GM10847 (cell line): ENCODE data around the gene DNM3.

Experiments
- POLR2A ChIP-seq: IDR thresholded peaks from 2 replicates; pipeline ENCODE4 v1.6.1; 2011; ENCODE audit not compliant: insufficient read length; ENCODE audit errors: extremely low read depth

DNM3 gene

DNA sequence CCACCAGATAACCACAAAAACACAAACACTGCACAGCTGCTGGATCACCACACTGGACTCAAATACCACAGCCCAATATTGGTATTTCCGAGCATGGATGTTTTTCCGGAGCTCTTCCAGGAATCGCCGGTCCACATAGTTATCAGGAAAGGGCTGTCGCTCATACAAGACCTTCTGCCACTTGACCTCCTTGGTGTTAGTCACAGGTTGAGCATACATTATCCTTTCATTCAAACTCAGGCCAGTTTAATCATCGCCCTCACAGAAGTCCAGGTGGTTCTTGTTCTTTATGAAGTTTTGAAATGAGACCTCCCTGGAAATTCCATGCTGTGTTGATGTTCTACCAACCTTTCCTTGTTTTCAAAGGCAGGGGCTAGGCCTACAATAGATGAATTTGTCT lies 601.1 kb downstream of the DNM3 start:
- no peak for TF ChIP-seq POLR2A

DNA sequence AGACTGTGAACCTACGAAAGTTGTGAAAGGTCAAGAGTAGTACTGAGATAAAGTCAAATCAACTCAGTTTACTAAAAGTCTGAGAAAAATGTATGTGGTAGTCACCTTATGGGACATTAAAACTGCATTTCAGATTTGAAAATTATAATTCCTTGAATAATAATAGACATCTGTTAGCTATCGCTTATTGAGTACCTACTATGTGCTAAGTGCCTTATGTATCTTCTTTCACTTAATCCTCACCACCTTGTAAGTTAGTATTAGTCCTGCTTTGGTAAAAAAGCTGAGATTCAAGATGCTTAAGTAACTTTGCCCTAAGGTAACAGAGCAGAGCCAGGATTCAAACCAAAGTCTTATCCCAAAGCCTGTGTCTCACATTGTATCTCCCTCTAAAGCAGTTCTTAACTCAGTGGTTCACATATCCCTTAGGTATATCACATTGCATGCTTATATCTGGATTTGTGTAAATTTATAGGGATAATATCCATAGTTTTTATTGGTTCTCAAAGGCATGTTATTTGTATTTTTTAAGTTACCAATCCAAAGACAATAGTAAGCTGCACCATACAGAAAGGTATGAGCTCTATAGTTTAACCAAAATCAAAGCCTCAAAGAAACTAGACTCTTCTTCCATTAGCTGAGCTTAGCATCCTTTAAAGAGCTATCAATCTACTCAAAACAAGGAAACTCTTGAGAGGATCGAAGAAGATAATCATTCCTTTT lies 601.7 kb downstream of the DNM3 start:
- no peak for TF ChIP-seq POLR2A

DNA sequence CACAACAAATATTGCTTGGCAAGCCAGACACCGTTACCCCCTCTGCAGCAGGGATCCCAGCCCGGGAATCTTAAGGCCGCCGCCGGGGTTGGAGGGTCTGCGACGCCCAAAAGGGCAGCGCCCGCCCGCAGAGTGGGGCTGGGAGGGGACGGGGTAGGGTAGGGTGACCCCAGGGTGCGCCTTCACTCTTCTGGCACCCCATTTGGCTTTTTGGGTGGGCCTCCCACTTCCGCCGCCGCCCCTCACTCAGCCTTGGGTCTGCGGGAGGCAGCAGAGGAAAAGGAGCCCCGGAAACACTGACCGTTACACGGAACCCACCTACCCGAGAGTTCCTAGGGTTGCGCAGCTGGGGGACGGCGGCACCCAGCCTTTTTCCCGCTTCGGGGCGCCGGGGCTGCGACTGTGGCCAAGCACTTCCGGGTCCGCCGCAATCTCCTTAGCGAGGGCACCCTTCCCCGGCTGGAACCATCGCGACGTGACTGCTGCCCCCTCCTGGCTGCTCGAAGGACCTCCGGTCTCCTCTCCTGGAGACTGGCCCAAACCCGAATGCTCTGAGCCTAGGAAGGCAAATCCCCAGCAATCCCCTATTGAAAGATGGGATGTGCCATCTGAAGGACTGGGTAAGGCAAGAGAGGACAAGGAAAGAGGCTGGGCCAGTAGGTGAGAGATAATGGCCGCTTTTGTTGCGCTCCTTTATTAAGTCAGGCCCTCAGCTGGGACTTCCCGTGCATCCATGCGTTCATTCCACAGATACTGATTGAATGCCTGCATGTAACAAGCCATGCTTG lies 602.6 kb downstream of the DNM3 start, which contains the start of gene PIGC:
Gene PIGC (minus strand): TSS at position 404 of the 788 bp plus-strand sequence. CDS start 1,447 bp downstream, outside the sequence.
- TF ChIP-seq POLR2A: peak; percentile 48

DNA sequence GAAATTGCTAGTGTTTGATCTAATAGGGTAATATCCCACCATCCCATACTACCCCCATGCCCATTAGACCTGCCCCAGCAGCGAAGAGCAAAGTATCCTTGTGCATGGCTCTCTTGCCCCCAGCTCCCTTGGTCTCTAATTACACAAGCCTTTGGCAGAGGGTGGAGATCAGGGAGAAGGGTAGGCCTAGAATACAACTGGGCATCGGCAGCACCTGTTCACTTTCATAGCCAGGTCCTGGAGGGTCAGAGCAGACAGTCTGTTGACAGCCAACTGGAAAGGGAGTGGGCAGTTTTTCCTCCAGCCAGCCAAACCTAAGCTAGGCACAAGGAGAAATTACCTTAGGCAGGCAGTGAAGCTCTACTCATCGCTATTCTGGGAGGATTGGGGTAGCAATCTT lies 605.2 kb downstream of the DNM3 start:
- no peak for TF ChIP-seq POLR2A

DNA sequence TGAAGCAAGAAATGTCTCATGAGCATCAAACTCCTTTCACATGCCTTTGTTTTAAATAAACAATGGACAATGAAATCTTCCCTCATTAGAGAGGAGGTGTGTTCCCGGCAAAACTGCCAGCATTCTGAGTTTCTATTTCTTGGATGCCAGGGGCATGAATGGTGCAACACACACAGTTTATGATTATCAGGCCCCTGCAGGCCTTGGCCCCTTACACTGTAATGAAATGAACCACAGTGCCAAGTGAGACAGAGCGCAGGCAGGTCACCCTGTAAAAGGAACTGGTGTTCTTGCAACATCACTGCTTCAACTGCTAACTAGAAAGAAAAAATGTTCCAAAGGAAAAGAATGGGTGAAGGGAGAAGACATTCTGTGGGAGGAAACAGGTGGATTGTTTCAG lies 606.3 kb downstream of the DNM3 start:
- no peak for TF ChIP-seq POLR2A

DNA sequence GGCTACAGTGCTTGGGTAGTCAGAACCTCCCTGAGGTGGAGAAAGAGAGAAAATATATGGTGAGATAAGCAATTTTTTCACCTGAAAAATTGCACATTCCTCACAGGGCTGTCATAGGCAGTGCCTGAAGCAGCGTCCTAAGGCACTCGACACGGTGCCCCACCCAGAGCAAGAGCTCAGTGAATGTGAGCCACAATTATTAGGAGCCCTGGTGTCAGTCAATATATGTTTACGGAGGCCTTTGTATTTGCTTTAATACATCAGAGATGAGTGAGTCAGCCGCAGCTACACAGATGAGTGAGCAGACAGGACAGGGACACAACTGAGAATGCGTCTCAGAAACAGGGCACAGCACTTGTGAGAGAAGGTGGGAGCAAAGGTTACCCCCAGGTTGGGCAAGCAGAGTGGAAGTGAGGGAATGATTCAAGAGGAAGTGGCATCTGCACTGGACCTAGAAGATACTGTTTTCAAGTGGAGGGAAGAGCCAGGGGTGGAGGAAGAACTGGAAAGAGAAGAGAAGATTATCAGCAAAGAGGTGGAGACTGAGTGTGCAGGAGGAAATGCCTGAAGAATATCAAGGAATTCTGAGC lies 607.8 kb downstream of the DNM3 start:
- no peak for TF ChIP-seq POLR2A

DNA sequence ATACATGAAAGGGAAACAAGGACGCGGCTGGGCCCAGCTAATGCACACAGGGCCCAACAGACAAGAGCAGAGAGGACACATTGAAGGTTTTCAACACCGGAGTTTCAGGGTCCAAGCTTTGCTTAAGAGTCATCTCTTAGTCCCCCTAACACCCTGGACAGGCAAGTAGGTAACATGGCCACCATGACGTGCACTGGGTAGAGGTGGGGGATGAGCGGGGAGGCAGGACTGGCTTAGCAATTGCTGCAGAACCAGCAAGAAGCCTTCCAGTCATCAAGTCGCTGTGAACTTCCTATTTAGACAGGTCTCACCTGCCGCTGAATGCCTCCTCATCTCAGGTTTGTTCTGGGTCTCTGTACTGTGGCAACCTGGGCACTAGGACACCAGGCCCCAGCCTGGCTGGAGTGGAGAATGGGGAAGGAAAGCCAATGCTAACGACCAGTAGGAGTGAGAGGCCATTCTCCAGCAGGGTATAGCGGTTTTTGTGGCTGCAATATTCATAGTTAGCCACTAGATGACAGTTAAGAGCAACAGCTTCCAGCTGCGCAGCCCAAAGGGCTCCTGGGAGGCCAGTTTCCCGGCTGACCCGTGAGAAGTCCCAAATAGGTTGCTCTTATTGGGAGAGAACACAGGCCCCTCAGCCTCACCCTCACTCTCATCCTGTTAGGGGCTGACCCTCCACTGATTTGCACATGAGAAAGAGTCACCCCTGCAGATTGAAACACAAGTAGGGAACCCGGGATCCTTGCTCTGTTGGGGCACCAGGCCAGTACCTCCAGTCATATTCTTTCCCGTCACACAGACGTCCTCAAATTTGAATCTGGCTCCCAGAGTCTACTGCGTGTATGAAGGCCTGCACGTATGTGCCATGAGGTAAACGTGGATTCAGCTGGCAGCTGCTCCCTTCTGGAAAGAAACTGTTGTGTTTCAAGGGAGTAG lies 608.6 kb downstream of the DNM3 start:
- no peak for TF ChIP-seq POLR2A

DNA sequence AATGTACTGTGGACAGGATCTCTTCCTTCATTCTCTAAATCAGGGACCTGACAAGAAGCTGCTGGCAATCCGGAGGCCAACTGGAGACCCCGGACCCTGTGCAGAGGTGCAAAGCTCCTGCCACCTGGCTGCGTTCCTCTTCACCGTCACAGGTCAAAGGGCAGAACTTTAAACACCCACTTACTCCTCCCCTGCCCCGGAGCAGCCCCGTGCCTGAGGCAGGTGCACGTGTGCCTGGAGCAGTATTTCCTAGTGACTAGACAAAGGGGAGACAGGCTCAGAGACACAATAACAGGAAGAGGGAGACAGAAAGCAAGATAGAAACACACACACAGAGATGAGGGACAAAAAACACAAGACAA lies 609.2 kb downstream of the DNM3 start:
- TF ChIP-seq POLR2A: no peak

DNA sequence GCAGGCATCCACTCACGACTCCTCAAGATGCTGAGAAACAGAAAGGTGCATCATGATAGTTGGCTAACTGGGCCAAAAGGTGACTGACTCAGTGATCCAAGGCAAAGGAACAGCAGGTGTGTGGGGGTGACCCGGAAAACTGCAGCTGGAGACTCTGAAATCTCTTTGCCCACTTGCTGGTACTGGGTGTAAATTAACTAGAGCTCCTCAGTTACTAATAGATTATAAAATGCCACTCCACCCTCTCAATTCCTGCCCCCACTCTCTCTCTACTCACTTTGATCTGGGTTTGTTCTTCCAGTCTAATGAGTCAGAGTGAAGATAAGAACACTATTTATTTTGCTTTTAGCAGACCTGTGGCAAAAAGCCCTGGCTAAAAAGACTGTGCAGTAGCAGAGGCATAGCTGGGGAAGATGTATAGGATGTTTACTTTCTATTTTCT lies 609.7 kb downstream of the DNM3 start:
- no peak for TF ChIP-seq POLR2A

DNA sequence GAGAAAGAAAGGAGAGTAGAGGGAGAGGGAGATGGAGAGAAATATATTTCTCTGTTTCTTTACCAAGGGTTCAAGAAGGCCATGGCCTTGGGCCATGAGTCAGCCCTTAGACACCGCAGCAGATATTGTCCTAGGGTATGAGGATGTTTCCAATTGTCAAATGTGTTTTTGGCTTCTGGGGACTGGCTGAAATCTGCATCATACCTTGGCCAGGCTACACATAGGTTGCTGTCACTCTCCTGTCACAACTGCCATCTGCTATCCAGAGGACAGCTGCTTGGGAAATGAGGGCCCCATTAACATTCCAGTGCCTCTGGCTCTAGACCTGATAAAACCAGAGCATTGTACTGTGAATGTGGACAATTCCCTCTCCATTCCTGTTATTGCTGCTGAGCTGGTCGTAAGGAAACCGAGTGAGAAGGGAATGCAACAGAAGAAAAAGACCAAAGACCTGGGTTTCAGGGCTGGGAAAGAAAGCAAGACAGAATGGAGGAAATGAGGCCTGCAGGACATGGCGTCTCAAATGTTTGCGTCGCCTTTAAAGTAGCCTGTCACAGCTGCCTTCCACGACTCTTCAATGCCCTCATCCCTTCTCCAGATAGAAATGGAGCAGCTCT lies 611.3 kb downstream of the DNM3 start:
- TF ChIP-seq POLR2A: no peak

DNA sequence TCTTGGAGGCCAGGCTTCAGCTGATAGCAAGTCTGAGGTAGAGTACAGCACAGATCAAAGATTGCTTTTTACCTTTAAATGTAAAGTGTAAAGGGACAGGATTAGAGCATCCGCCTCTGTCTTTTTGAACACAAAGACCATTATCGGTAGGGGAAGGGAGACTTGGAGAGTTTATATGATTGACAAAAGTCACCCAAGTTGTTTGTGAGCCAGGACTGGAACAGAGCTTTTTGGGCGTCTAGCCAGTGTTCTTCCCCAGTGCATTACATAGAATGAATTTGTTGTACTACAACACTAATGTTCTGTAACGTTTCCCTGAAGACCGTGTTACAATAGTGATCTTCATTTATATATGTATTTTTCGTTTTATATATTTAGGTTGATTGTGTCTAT lies 611.9 kb downstream of the DNM3 start:
- no peak for TF ChIP-seq POLR2A

DNA sequence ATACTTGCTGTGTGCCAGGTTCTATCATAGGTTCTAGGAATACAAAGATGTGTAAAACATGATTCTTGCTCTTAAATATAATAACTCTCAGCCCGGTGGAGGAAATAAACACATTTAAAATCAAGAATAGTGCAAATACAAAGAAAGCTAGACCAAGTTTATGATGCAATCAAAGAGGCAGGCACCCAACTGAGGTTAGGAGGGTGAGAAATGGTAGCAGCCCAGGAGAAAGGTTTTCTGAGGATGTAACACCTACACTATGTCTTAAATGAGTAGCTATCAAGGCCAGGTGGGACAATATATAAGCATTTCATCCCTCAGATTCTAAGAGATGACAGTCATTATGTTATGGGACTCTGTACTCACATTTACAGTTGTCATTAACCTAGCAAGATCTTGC lies 612.3 kb downstream of the DNM3 start:
- TF ChIP-seq POLR2A: no peak

DNA sequence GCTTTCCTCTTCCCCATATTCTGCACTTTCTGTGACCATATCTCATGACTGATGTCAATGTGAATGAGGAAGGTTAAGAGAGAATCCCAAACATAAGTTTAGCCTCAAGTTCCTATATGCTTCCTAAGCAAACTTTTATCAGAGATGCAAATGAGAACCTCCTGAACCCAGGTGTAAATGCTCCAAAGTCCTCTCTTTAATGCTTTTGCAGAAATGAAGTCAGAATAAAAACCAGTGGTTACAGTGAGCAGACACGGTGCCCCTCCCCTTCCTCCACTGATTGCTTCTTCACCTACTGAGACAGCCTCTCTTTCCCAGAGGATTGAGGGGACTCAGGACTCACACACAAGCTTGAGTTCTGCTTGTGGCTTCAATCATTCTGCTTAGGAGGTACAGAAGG lies 614.2 kb downstream of the DNM3 start:
- no peak for TF ChIP-seq POLR2A

DNA sequence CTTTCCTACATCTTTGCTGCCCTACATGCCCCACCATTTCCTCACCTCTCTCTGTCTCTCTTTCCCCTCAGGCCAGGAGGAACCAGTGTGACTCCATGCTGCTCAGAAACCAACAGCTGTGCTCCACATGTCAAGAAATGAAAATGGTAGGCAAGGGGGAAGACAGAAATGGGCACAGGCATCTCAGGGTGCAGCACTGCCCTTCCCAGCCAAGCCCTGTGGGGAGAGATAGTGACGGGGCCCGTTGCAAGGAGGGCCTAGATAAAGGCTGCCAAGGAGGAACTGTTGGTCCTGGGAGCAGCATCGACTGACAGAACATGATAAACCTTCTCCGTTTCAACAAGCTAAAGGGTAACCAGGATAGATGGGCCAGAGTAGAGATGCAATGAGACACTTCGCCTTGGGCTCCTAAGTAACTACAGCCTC lies 615.1 kb downstream of the DNM3 start:
- no peak for TF ChIP-seq POLR2A

DNA sequence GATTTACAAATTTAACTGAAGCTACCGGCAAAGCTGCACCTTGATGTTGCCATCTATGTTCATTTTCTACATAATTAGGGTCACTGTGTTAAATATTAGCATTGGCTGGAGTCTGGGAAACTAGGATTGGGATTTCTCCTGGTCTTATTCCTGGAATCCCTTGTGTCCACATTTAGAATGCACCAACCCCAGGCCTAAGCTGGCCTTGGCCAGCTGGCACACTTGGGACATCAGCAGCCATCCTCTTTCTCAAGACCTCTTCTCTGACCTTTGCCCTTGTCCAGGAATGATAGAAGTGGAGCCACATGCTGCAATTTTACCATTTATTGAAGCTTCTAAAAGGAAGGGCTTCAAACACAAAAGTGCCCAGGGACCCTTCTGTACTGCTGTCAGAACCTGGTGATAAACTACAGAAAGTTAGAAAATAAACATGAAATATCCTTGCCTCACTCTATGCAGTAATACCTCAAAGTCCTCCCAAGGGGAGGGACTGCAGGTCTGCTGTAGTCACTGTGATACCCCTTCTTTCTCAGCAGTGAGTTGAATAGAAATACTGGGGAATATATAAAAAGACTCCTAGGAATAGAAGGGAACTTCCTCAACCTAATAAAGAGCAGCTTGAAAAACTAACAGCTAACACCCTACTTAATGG lies 616.3 kb downstream of the DNM3 start:
- TF ChIP-seq POLR2A: no peak

DNA sequence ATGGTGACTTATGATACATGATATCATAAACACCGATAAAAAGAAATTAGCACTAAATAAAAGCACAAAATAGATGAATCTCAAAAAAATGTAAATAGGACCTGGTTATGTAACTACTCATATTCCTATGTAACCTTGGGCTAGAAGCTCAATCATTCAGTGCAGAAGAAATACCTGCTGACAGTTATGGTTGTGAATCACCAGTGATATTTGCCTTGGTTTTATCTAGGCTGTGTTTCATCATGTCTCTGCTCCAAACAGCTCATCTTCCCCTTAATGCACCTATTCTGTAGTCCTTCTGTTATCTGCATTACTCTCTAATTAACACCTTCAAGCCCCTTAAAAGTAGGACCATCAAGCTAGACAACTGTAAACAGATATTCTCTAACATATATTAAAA lies 618.9 kb downstream of the DNM3 start:
- no peak for TF ChIP-seq POLR2A
